ENCODE data around the gene TLX3. TPM values are rescaled to one million over a fixed set of nuclear protein-coding genes. Genes with fewer than 3 reads are reported as not detected.

TLX3 gene
- total and polyA plus RNA-seq, 10 of the 15 experiments (the other 5 are each of a cell fraction or from before 2014, with no cell fraction given) = not detected

GRCh38 chr5:171270136-171270535, 38.9 kb upstream of the TLX3 start:
- no peaks in the 10 kb centered on the region for H3K9me3 ChIP-seq (replicated peaks; ENCODE audit: control insufficient read depth, insufficient read depth, low read length)
- TF ChIP-seq IKZF2 (IDR thresholded peaks at IDR 0.05) (no peak), MEF2A (IDR thresholded peaks at IDR 0.05; ENCODE audit: insufficient read depth, low read depth, low read length) (no peak), ZBTB40 (IDR thresholded peaks at IDR 0.05; ENCODE audit: borderline replicate concordance) (no peak), REST (IDR thresholded peaks at IDR 0.05; ENCODE audit: low read depth, low read length) (no peak), LARP7 (IDR thresholded peaks at IDR 0.05) (no peak), MYB (IDR thresholded peaks at IDR 0.05; ENCODE audit: borderline replicate concordance, low read depth, low read length) (no peak)
- no peak for DNase-seq (ENCODE audit: low read depth, low spot score)
- POLR2A ChIA-PET = no interaction called here
- no peaks in the 10 kb centered on the region; a peak in 2 of 4 replicates for H3K27me3 ChIP-seq (replicated peaks in 1 of 2; ENCODE audit: control insufficient read depth in 2 of 2, insufficient read depth in 2 of 2, low read length in 1 of 2)
- no peaks in the 10 kb centered on the region for H3K4me1 ChIP-seq (ENCODE audit: control insufficient read depth, insufficient read depth, low read length)
- WGBS (ENCODE audit: insufficient coverage, insufficient replicate concordance, low lambda C conversion rate, missing lambda C conversion rate) = 48% methylated on average over 3 of the region's 3 CpGs
- RAD21 ChIA-PET (ENCODE audit: unreplicated experiment) = no interaction called here
- H3K9ac ChIP-seq (ENCODE audit: control insufficient read depth, insufficient read depth, low read length) = no peak overlapping the region
- no peak overlapping the region for H2AFZ ChIP-seq (ENCODE audit: control insufficient read depth, low read depth, low read length)
- SMC1A ChIA-PET (ENCODE audit: uncharacterized antibody, unreplicated experiment) = no interaction called here
- CTCF ChIA-PET = no interaction called here
- no peak for FAIRE-seq
- no TSS peak for BruUV-seq (replicated peaks)
- intact Hi-C loops (cut with micrococcal nuclease; ENCODE audit: unreplicated experiment) (no loop called here), in situ Hi-C loops (cut with MboI) (no loop called here)
- H4K20me1 ChIP-seq (ENCODE audit: control insufficient read depth, insufficient read depth) = no peaks in the 10 kb centered on the region
- no peaks in the 10 kb centered on the region for H3K79me2 ChIP-seq (ENCODE audit: control insufficient read depth, insufficient read depth, low read length)
- H3K4me3 ChIP-seq = no peak overlapping the region
- H3K27ac ChIP-seq (ENCODE audit: control insufficient read depth, insufficient read depth) = no peak overlapping the region
- H3K4me2 ChIP-seq (ENCODE audit: control insufficient read depth, insufficient read depth) = no peak overlapping the region
- ATAC-seq = no peak
- no peaks in the 10 kb centered on the region for H3K36me3 ChIP-seq (ENCODE audit: control insufficient read depth in 2 of 2, insufficient read depth in 2 of 2, low read length in 1 of 2)
